ENCODE results near the gene OR6C6.
"Not testable (repeated sequence)": the region's sequence is repeated elsewhere in the genome, so short reads cannot be mapped to it uniquely, and the experiment has no call there.

Gene OR6C6

GRCh38 chr12:55296469-55296868 is at the start of gene OR6C6:
TSS of gene OR6C6 (minus strand) at chr12:55296569. CDS start at chr12:55295232, 1,337 bp downstream.
- TF ChIP-seq CTCF (IDR thresholded peaks at IDR 0.05) (no peak), ZFX (IDR thresholded peaks at IDR 0.05; ENCODE audit: borderline replicate concordance) (no peak)
- no peak within 1 kb of the TSS for H3K27ac ChIP-seq

- no peak for TF ChIP-seq ZFX (IDR thresholded peaks at IDR 0.05; ENCODE audit: borderline replicate concordance)
- TF ChIP-seq CTCF (IDR thresholded peaks at IDR 0.05), result no peak
- H3K27ac ChIP-seq, result no peak overlapping the region
These were observed 39.6 kb upstream of the OR6C6 start for GRCh38 chr12:55336002-55336401.

- H3K27ac ChIP-seq, result no peak within 1 kb of the TSS
- TF ChIP-seq CTCF (IDR thresholded peaks at IDR 0.05) (no peak), ZFX (IDR thresholded peaks at IDR 0.05; ENCODE audit: borderline replicate concordance) (no peak)
These were observed 34.1 kb upstream of the OR6C6 start, which contains the start of gene OR6C3 for GRCh38 chr12:55330446-55330845. TSS of gene OR6C3 (plus strand) at chr12:55330746. CDS start at chr12:55331701, 955 bp downstream.

GRCh38 chr12:55325801-55326200 is 29.4 kb upstream of the OR6C6 start:
- H3K27ac ChIP-seq, result not testable (repeated sequence)

GRCh38 chr12:55320201-55320600 is 23.8 kb upstream of the OR6C6 start:
- TF ChIP-seq ZFX (IDR thresholded peaks at IDR 0.05; ENCODE audit: borderline replicate concordance) (no peak), CTCF (IDR thresholded peaks at IDR 0.05) (no peak)
- no peak overlapping the region for H3K27ac ChIP-seq

GRCh38 chr12:55314043-55314442 is 17.7 kb upstream of the OR6C6 start, which contains the start of gene OR6C1:
TSS of gene OR6C1 (plus strand) at chr12:55314343. CDS start at chr12:55320600, 6,257 bp downstream.
- TF ChIP-seq CTCF (IDR thresholded peaks at IDR 0.05) (no peak), ZFX (IDR thresholded peaks at IDR 0.05; ENCODE audit: borderline replicate concordance) (no peak)
- H3K27ac ChIP-seq, result no peak within 1 kb of the TSS

GRCh38 chr12:55289999-55290398 is 6.4 kb downstream of the OR6C6 start:
- no peak overlapping the region for H3K27ac ChIP-seq
- TF ChIP-seq ZFX (IDR thresholded peaks at IDR 0.05; ENCODE audit: borderline replicate concordance) (no peak), CTCF (IDR thresholded peaks at IDR 0.05) (no peak)

- no peak overlapping the region for H3K27ac ChIP-seq
- TF ChIP-seq ZFX (IDR thresholded peaks at IDR 0.05; ENCODE audit: borderline replicate concordance) (no peak), CTCF (IDR thresholded peaks at IDR 0.05) (no peak)
These were observed 15.4 kb downstream of the OR6C6 start for GRCh38 chr12:55280991-55281390.
